HepG2 (cell line): Measurements from ENCODE around the gene NCOA1. TPM values are rescaled to one million over a fixed set of nuclear protein-coding genes. Genes with fewer than 3 reads are reported as not detected.

Source experiments
- ATAC-seq: fragments of 200-7000 bp; cut with Tn5 transposase; 3 replicates; pipeline ENCODE4 v1.9.1; 2020; ENCODE audit warnings: mild to moderate bottlenecking, moderate library complexity
- BruUV-seq: library from RNA; stranded (reverse); fragments of 400-500 nt; replicated peaks from 2 replicates; lab custom pipeline; 2021; lab: Mats Ljungman, UMichigan
- CTCF ChIA-PET: fragments of 300-600 bp; formaldehyde crosslinking; extraction: SDS; loops from one replicate; lab custom pipeline; 2021; ENCODE audit warnings: low total read pairs, inconsistent platforms, low intra/inter-chr PET ratio; lab: Yijun Ruan, JAX
- POLR2A ChIA-PET: fragments of 350-600 bp; sonication (Branson Sonifier 250); formaldehyde crosslinking; loops from one replicate; lab custom pipeline; 2020; ENCODE audit warnings: antibody characterized with exemption, inconsistent platforms; lab: Yijun Ruan, JAX
- DNase-seq: peaks from one replicate; pipeline ENCODE4 v3.0.0-alpha.2; 2015; ENCODE audit warnings: low spot score
- FAIRE-seq: peaks from 3 replicates; lab custom pipeline; 2011; peaks lifted over from hg19 to GRCh38; lab: Jason Lieb, UNC
- H2AFZ ChIP-seq: one replicate; pipeline ENCODE4 v1.6.1; 2011; ENCODE audit warnings: low read length, inconsistent platforms
- H3K27ac ChIP-seq: fragments of 300-600 bp; 3 replicates; pipeline ENCODE4 v1.8.0; 2011; ENCODE audit warnings: mixed run types, mild to moderate bottlenecking, mixed read lengths, low read length, inconsistent platforms; ENCODE audit not compliant: insufficient read depth; ENCODE audit errors: extremely low read length
- H3K27me3 ChIP-seq, 2 experiments: fragments of 200-600 bp in 1 of 2; 2 replicates in 1 of 2; 3 replicates in 1 of 2; pipeline versions ENCODE4 v1.6.0 to v1.8.0; 2011; ENCODE audit warnings: low read length in 2 of 2, mild to moderate bottlenecking in 2 of 2, moderate library complexity in 2 of 2, inconsistent platforms in 1 of 2; ENCODE audit not compliant: insufficient read depth in 2 of 2, control insufficient read depth in 1 of 2
- H3K36me3 ChIP-seq, 2 experiments: fragments of 200-600 bp in 1 of 2; replicated peaks in 1 of 2; 2 replicates in 1 of 2; 3 replicates in 1 of 2; pipeline versions ENCODE4 v1.5.1 to v1.8.0; 2011; ENCODE audit warnings: low read length in 2 of 2, inconsistent platforms in 1 of 2; ENCODE audit not compliant: insufficient read depth in 2 of 2, control insufficient read depth in 1 of 2
- H3K4me1 ChIP-seq: 2 replicates; pipeline ENCODE4 v1.5.1; 2012; ENCODE audit warnings: low read length, inconsistent platforms; ENCODE audit not compliant: insufficient read depth
- H3K4me2 ChIP-seq: 2 replicates; pipeline ENCODE4 v1.6.0; 2011; ENCODE audit warnings: low read depth, low read length, inconsistent platforms
- H3K4me3 ChIP-seq, 3 experiments: fragments of 200-600 bp in 1 of 3; sonication (generic), shearing (Covaris generic) in 1 of 3; replicated peaks in 1 of 3; 2 replicates each; pipeline ENCODE4 v1.5.1; 2011 to 2016; ENCODE audit warnings: low read length in 3 of 3, inconsistent platforms in 2 of 3, low read depth in 2 of 3, mild to moderate bottlenecking in 2 of 3, control low read depth in 1 of 3, mixed read lengths in 1 of 3; ENCODE audit not compliant: insufficient read depth in 1 of 3
- H3K79me2 ChIP-seq: one replicate; pipeline ENCODE4 v1.6.1; 2011; ENCODE audit warnings: low read length, inconsistent platforms; ENCODE audit not compliant: insufficient read depth
- H3K9ac ChIP-seq: 2 replicates; pipeline ENCODE4 v1.6.0; 2011; ENCODE audit warnings: mild to moderate bottlenecking, low read depth, low read length, inconsistent platforms; ENCODE audit not compliant: insufficient read depth
- H3K9me3 ChIP-seq: 2 replicates; pipeline ENCODE4 v1.5.1; 2012; ENCODE audit warnings: mild to moderate bottlenecking, low read length
- H4K20me1 ChIP-seq: 2 replicates; pipeline ENCODE4 v1.6.0; 2011; ENCODE audit warnings: inconsistent platforms, mild to moderate bottlenecking, low read length, moderate library complexity; ENCODE audit not compliant: insufficient read depth
- KIAA2018 ChIP-seq: sonication (generic); formaldehyde crosslinking; IDR thresholded peaks from 2 replicates; pipeline ENCODE4 v1.5.0; 2020; ENCODE audit warnings: mild to moderate bottlenecking, missing genetic modification reagents, borderline replicate concordance
- RFX1 ChIP-seq: fragments of 450-650 bp; IDR thresholded peaks from 2 replicates; pipeline ENCODE4 v1.6.1; 2017
- ZFP82 ChIP-seq: sonication (generic); formaldehyde crosslinking; IDR thresholded peaks from 2 replicates; pipeline ENCODE4 v1.5.1; 2020; ENCODE audit warnings: mild to moderate bottlenecking, missing genetic modification reagents, borderline replicate concordance
- ZNF276 ChIP-seq: sonication (generic); formaldehyde crosslinking; IDR thresholded peaks from 2 replicates; pipeline ENCODE4 v1.4.0; 2020; ENCODE audit warnings: mild to moderate bottlenecking, low read depth, missing genetic modification reagents
- ZNF331 ChIP-seq: sonication (generic); formaldehyde crosslinking; IDR thresholded peaks from 2 replicates; pipeline ENCODE4 v1.4.0; 2020; ENCODE audit warnings: missing genetic modification reagents
- ZNF431 ChIP-seq: sonication (generic); formaldehyde crosslinking; IDR thresholded peaks from 2 replicates; pipeline ENCODE4 v1.9.0; 2022; ENCODE audit warnings: missing genetic modification reagents, low read depth, mild to moderate bottlenecking, borderline replicate concordance
- WGBS: methylation state at CpG from one replicate; pipeline ENCODE4 v1.1.6; 2017; ENCODE audit warnings: low lambda C conversion rate; 5-methylcytosine and 5-hydroxymethylcytosine counted together
- in situ Hi-C: cut with HindIII; loops from 2 replicates; pipeline ENCODE4 v1.10.0; 2017; ENCODE audit warnings: low pct_unique_long_range_greater_than_20kb; ENCODE audit not compliant: extremely low pct_ligation_motif_present
- intact Hi-C: fragments of 100-400 bp; cut with micrococcal nuclease; formaldehyde crosslinking; loops from one replicate; pipeline ENCODE4 v1.10.0; 2022; ENCODE audit not compliant: unreplicated experiment
- polyA plus RNA-seq, 8 experiments: library from polyadenylated mRNA; depleted of rRNA in 3 of 8; stranded (reverse) in 7 of 8; unstranded in 1 of 8; fragments of >200 nt; fragmentation: Illumina TruSeq in 4 of 8; extraction: Trizol in 4 of 8; gene quantifications; 2 replicates each; pipeline versions ENCODE4 v1.2.1 to v1.2.3, GENCODE V29; 2011 to 2016; ENCODE audit warnings: low read depth in 4 of 8, missing spikeins in 1 of 8, mixed read lengths in 1 of 8; ENCODE audit not compliant: insufficient read depth in 1 of 8
- total RNA-seq, 5 experiments: library from RNA; depleted of rRNA; stranded (reverse); fragments of >200 nt; fragmentation: Illumina TruSeq; extraction: Trizol; gene quantifications; 2 replicates each; pipeline ENCODE4 v1.2.3, GENCODE V29; 2016; ENCODE audit warnings: low read depth in 1 of 5

The NCOA1 gene
- total and polyA plus RNA-seq, 2 of the 13 experiments (the other 11 are each of a cell fraction or from before 2014, with no cell fraction given), result 10.0 to 10.4 TPM

- Histone ChIP-seq H3K36me3 (peaks cover 0 to 12% of the 10 kb centered on the region in 2 experiments; a peak in 1 of 5 replicates), H4K20me1 (no peaks in the 10 kb centered on the region), H2AFZ (no peak overlapping the region), H3K4me1 (peaks cover 54% of the 10 kb centered on the region), H3K4me3 (peak overlapping the region in 1 of 3 experiments; percentile 85; a peak in 2 of 6 replicates), H3K9me3 (no peaks in the 10 kb centered on the region), H3K9ac (peak overlapping the region; percentile 97; the same call in 1 of the 2 replicates), H3K27me3 (no peaks in the 10 kb centered on the region; a peak in 1 of 5 replicates), H3K27ac (no peak overlapping the region), H3K4me2 (peak overlapping the region; percentile 81), H3K79me2 (peaks cover 28% of the 10 kb centered on the region)
- no peak for ATAC-seq
- in situ Hi-C loops, result loop anchor here (10.0 kb wide), 1 partner anchor 297 kb away; the partner anchor contains the start of gene NCOA1
- 91% methylated on average over 5 of the region's 5 CpGs for WGBS
- ChIA-PET POLR2A (no interaction called here), CTCF (interaction anchor here (1.3 to 2.9 kb wide), 2 partner anchors 36 to 382 kb away, joined by 4 to 25 read pairs; no protein-coding TSS in a partner anchor)
- FAIRE-seq, result no peak
- no TSS peak for BruUV-seq
- no peak for DNase-seq
- intact Hi-C loops, result no loop called here
- TF ChIP-seq ZNF331 (CRISPR knock-in tag) (peak; percentile 25; the same call in 1 of the 2 replicates), ZNF276 (CRISPR knock-in tag) (no peak), ZNF431 (CRISPR knock-in tag) (no peak)
Measured at GRCh38 chr2:24791452-24791851, 300.4 kb downstream of the NCOA1 start.

- WGBS, result 0% methylated on average over 6 of the region's 6 CpGs
- FAIRE-seq, result no peak
- H3K79me2 ChIP-seq, result peaks cover 39% of the 10 kb centered on the region
- peak; percentile 2 for ATAC-seq
- peak overlapping the region; percentile 85 to 95 (median 86) for H3K4me3 ChIP-seq
- no peaks in the 10 kb centered on the region; a peak in 1 of 5 replicates for H3K27me3 ChIP-seq
- POLR2A ChIA-PET, result interaction anchor here (0.7 to 1.8 kb wide), 18 partner anchors 9 to 866 kb away, joined by 3 to 14 read pairs (median 4); partner anchors contain the start of genes ATAD2B, ITSN2 and SF3B6
- TSS peak; percentile 81 for BruUV-seq
- H3K4me2 ChIP-seq, result peak overlapping the region; percentile 81
- intact Hi-C loops, result loop anchor here (1.0 to 2.0 kb wide), 3 partner anchors 35 to 382 kb away; partner anchors contain the start of gene NCOA1
- no peaks in the 10 kb centered on the region for H4K20me1 ChIP-seq
- H3K9ac ChIP-seq, result peak overlapping the region; percentile 97
- no peaks in the 10 kb centered on the region for H3K9me3 ChIP-seq
- CTCF ChIA-PET, result interaction anchor here (2.9 kb wide), 1 partner anchor 35 kb away, joined by 25 read pairs; no protein-coding TSS in a partner anchor
- in situ Hi-C loops, result loop anchor here (10.0 kb wide), 1 partner anchor 298 kb away; the partner anchor contains the start of gene NCOA1
- DNase-seq, result no peak
- H3K4me1 ChIP-seq, result peaks cover 52% of the 10 kb centered on the region
- H2AFZ ChIP-seq, result peak overlapping the region; percentile 93
- H3K27ac ChIP-seq, result peak overlapping the region; percentile 94
- peaks cover 3 to 20% of the 10 kb centered on the region in 2 experiments; a peak in 4 of 5 replicates for H3K36me3 ChIP-seq
- TF ChIP-seq ZFP82 (CRISPR knock-in tag) (0 out of 2 replicates have a peak, but pooled peaks have one; percentile 15), KIAA2018 (CRISPR knock-in tag) (0 out of 2 replicates have a peak, but pooled peaks have one; percentile 7), RFX1 (no peak)
Measured at GRCh38 chr2:24792542-24792873, 301.5 kb downstream of the NCOA1 start.
